HUES6 (cell line): Measurements from ENCODE around the gene TRMT10C.
"Not testable (repeated sequence)": the region's sequence is repeated elsewhere in the genome, so short reads cannot be mapped to it uniquely, and the experiment has no call there.

ENCODE experiments used
- H3K27ac ChIP-seq: 2 replicates; pipeline ENCODE4 v1.7.0; 2013; ENCODE audit warnings: low read depth, mild to moderate bottlenecking, low read length, inconsistent platforms
- H3K27me3 ChIP-seq: 2 replicates; pipeline ENCODE4 v1.6.1; 2013; ENCODE audit warnings: low read length; ENCODE audit not compliant: control insufficient read depth, insufficient read depth
- H3K36me3 ChIP-seq: 2 replicates; pipeline ENCODE4 v1.6.1; 2013; ENCODE audit warnings: low read length; ENCODE audit not compliant: control insufficient read depth, insufficient read depth
- H3K4me1 ChIP-seq: 2 replicates; pipeline ENCODE4 v1.6.1; 2013; ENCODE audit warnings: low read length; ENCODE audit not compliant: control insufficient read depth, insufficient read depth
- H3K4me3 ChIP-seq: 2 replicates; pipeline ENCODE4 v1.5.1; 2013; ENCODE audit warnings: low read depth, low read length
- H3K9ac ChIP-seq: one replicate; pipeline ENCODE4 v1.6.1; 2013; ENCODE audit warnings: mild to moderate bottlenecking, low read length
- H3K9me3 ChIP-seq: 2 replicates; pipeline ENCODE4 v1.6.1; 2013; ENCODE audit warnings: low read depth, low read length; ENCODE audit not compliant: control insufficient read depth, insufficient read depth

TRMT10C gene

GRCh38 chr3:101549473-101549872 is 12.2 kb upstream of the TRMT10C start:
- H3K9me3 ChIP-seq, result peaks cover 29% of the 10 kb centered on the region
- no peak overlapping the region for H3K4me3 ChIP-seq
- H3K27ac ChIP-seq, result no peak overlapping the region
- H3K9ac ChIP-seq, result no peak overlapping the region
- no peaks in the 10 kb centered on the region for H3K4me1 ChIP-seq
- no peaks in the 10 kb centered on the region for H3K27me3 ChIP-seq
- no peaks in the 10 kb centered on the region for H3K36me3 ChIP-seq

GRCh38 chr3:101551359-101552081 is 10.1 kb upstream of the TRMT10C start:
- not testable (repeated sequence) for H3K4me3 ChIP-seq, H3K36me3 ChIP-seq, H3K4me1 ChIP-seq, H3K27ac ChIP-seq, H3K9ac ChIP-seq, H3K27me3 ChIP-seq
- H3K9me3 ChIP-seq, result peaks cover 35% of the 10 kb centered on the region

DNA sequence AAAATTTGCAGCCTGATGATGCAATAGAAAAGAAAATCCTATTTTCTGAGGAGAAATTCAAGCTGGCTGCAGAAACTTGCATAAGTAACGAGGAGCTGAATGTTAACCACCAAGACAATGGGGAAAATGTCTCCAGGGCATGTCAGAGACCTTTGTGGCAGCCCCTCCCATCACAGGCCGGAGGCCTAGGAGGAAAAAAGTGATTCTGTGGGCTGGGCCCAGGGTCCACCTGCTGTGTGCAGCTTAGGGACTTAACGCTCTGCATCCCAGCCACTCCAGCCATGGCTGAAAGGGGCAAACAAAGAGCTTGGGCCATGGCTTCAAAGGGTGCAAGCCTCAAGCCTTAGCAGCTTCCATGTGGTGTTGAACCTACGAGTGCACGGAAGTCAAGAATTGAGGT is 8.3 kb upstream of the TRMT10C start:
- not testable (repeated sequence) for H3K27ac ChIP-seq, H3K27me3 ChIP-seq, H3K36me3 ChIP-seq, H3K4me3 ChIP-seq, H3K9ac ChIP-seq, H3K4me1 ChIP-seq
- peaks cover 35% of the 10 kb centered on the region for H3K9me3 ChIP-seq

DNA sequence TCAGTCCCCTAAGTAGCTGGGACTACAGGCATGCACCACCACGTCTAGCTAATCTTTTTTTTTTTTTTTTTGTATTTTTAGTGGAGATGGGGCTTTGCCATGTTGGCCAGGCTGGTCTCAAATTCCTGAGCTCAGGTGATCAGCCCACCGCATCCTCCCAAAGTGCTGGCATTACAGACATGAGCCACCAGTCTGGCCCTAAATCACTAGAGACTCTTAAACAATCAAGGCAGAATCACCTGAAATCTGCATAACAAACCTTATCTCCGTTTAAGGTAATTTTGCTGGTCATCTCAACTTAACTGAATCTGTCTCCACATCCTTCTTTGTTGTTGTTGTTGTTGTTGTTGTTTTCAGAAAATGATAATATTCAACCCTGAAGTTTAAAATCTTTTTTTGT is 5.6 kb upstream of the TRMT10C start:
- Histone ChIP-seq H3K36me3 (no peaks in the 10 kb centered on the region), H3K27ac (no peak overlapping the region), H3K9me3 (peaks cover 24% of the 10 kb centered on the region), H3K4me3 (no peak overlapping the region), H3K9ac (no peak overlapping the region), H3K4me1 (peaks cover 6% of the 10 kb centered on the region; the same call in 1 of the 2 replicates), H3K27me3 (peaks cover 2% of the 10 kb centered on the region; the same call in 1 of the 2 replicates)

DNA sequence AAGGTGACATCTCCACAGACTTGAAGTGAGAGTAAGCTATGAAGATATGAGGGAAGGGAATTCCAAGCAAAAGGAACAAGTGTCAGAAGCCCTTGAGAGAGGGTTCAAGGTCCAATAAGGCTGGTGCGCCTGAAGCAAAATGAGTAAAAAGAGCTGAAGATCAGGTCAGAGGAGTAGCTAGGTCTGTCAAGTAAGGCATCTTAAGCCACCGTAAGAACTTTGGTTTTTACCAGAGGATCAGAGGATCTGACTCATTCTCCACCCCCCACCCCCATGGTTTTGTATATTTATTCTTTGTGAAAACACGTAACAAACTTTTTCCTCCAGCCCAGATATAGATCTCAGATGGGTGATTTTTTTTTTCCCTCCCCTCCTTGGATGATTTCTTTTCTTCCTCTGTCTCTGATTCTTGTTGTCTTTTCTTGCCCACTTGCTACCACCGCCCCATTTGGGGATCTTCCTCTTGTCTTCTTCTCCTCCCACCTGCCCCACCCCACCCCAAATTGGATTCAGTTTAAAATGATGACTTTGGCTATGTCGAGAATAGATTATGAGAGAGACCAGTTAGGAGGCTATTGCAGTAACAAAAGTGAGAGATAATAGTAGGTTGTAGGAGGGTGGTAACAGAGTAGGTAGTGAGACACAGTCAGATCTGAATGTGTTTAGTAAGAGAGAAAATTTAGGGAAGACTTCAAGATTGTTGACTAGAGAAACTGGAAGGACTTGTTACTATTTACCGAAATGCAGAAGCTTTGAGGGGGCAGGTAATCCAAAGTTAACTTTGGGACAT is 6.1 kb downstream of the TRMT10C start:
- no peak overlapping the region for H3K4me3 ChIP-seq
- H3K27me3 ChIP-seq, result no peaks in the 10 kb centered on the region
- no peaks in the 10 kb centered on the region for H3K4me1 ChIP-seq
- no peak overlapping the region for H3K9ac ChIP-seq
- no peaks in the 10 kb centered on the region for H3K9me3 ChIP-seq
- peaks cover 39% of the 10 kb centered on the region for H3K36me3 ChIP-seq
- H3K27ac ChIP-seq, result no peak overlapping the region

DNA sequence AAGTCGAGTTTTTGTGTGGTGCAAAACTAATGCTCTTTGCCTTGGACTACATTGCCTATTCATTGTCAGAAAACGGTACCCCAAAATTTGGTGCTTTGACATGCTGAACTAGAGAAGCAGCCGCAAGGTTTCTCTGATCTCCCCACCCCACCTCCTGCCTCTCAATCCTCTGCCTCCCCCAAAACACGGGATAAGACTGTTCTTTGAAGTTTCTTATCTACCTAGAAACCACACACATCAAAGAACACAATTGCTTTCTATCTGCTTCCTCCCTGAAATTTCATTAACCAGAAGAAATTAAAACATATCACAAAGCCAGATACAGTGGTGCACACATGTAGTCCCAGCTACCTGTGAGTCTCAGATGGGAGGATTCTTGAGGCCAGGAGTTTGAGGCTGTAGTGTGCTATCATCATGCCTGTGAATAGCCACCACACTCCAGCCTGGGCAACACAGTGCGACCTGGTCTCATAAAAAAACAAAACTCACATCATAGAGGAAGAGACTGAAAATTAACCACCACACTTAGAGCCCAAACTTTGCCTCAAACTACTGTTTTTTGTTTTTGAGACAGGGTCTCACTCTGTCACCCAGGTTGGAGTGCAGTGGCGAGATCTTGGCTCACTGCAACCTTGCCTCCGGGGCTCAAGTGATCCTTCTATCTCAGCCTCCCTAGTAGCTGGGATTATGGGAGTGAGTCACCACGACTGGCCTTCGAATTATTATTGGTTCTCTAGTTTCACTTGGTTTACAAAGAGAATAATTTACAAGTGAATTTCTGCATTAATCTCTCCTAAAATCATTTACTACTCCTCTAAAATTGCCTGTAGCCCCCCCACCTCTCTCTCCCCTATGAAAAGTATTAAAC is 9.6 kb downstream of the TRMT10C start:
- no peak overlapping the region for H3K27ac ChIP-seq
- no peak overlapping the region for H3K4me3 ChIP-seq

GRCh38 chr3:101573449-101574387 is 12.1 kb downstream of the TRMT10C start, which contains the start of gene PCNP:
Gene PCNP, plus strand, starts transcription at chr3:101574180. Its CDS starts 36 bp downstream, at chr3:101574216.
- no peaks in the 10 kb centered on the region for H3K27me3 ChIP-seq
- H3K9ac ChIP-seq, result peak within 1 kb of the TSS; percentile 93
- peaks cover 7% of the 10 kb centered on the region for H3K4me1 ChIP-seq
- H3K36me3 ChIP-seq, result peaks cover 15% of the 10 kb centered on the region
- H3K27ac ChIP-seq, result peak within 1 kb of the TSS; percentile 92
- H3K4me3 ChIP-seq, result peak within 1 kb of the TSS; percentile 92
- H3K9me3 ChIP-seq, result no peaks in the 10 kb centered on the region

More for the DNA sequence above, 9.6 kb downstream of the TRMT10C start:
- H3K9me3 ChIP-seq, result no peaks in the 10 kb centered on the region
- no peaks in the 10 kb centered on the region for H3K27me3 ChIP-seq
- no peak overlapping the region for H3K9ac ChIP-seq
- peaks cover 10% of the 10 kb centered on the region for H3K36me3 ChIP-seq
- peaks cover 7% of the 10 kb centered on the region for H3K4me1 ChIP-seq

DNA sequence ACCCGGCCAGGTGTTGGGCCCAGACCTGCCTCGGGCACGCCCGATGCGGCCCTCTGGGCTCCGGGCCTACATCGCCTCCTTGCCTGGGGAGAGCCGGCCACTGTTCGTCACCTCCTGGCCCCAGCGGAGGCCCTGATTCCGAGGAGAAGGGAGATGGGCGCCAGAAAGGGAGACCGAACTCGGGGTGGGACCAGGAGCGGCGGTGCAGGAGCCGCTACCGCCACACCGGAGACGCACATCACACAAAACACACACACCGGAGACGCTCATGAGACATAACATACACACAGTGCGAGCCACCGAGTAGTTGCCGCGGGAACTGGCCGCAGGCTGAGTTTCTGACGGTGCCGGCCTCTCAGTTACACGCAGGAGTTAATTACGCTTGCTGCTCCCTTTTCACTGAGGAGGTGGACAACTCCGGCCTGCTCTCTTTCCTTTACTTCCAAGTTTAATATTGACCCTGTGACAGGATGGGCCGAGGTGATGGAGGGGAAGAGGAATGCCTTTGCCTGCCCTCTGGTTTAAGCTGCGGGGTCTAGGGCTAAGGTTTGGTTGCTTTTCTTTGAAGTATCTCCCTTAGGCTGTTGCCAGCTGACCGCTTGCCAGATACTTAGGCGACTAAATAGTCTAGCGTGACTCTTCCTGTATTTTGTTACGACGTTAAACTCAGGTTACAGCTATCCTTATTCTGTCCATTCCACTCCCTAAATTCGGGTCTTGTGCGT is 12.9 kb downstream of the TRMT10C start:
- peak overlapping the region; percentile 93 for H3K9ac ChIP-seq
- H3K9me3 ChIP-seq, result no peaks in the 10 kb centered on the region
- no peaks in the 10 kb centered on the region for H3K27me3 ChIP-seq
- peak overlapping the region; percentile 92 for H3K27ac ChIP-seq
- peaks cover 7% of the 10 kb centered on the region for H3K4me1 ChIP-seq
- H3K4me3 ChIP-seq, result peak overlapping the region; percentile 92
- peaks cover 22% of the 10 kb centered on the region for H3K36me3 ChIP-seq

GRCh38 chr3:101577286-101577685 is 15.6 kb downstream of the TRMT10C start:
- H3K9me3 ChIP-seq, result no peaks in the 10 kb centered on the region
- no peaks in the 10 kb centered on the region for H3K27me3 ChIP-seq
- peaks cover 35% of the 10 kb centered on the region for H3K36me3 ChIP-seq
- no peak overlapping the region for H3K27ac ChIP-seq
- peaks cover 7% of the 10 kb centered on the region for H3K4me1 ChIP-seq
- no peak overlapping the region for H3K4me3 ChIP-seq
- no peak overlapping the region for H3K9ac ChIP-seq
